Neural cell (in vitro differentiated cells): Measurements from ENCODE around the gene PON3. TPM values are rescaled to one million over a fixed set of nuclear protein-coding genes. Genes with fewer than 3 reads are reported as not detected.

Experiments used
- H2AFZ ChIP-seq: fragments of 200-600, 300-800 bp; sonication (generic), shearing (Covaris generic); 2 replicates; pipeline ENCODE4 v1.6.0; 2014; ENCODE audit warnings: low read depth, mild to moderate bottlenecking, antibody characterized with exemption, low read length, moderate library complexity
- H3F3A ChIP-seq: fragments of 200-600 bp; shearing (Covaris generic); 2 replicates; pipeline ENCODE4 v1.6.1; 2016; ENCODE audit warnings: mild to moderate bottlenecking, moderate library complexity, mixed read lengths, antibody characterized with exemption, low read length; ENCODE audit not compliant: insufficient read depth, poor library complexity, severe bottlenecking
- H3K27ac ChIP-seq: fragments of 200-600, 300-800 bp; sonication (generic), shearing (Covaris generic); 2 replicates; pipeline ENCODE4 v1.5.1; 2014; ENCODE audit warnings: mild to moderate bottlenecking, low read length, moderate library complexity
- H3K27me3 ChIP-seq: fragments of 300-800, 200-600 bp; sonication (generic), shearing (Covaris generic); 2 replicates; pipeline ENCODE4 v1.6.0; 2014; ENCODE audit warnings: mild to moderate bottlenecking, low read depth, low read length, moderate library complexity; ENCODE audit not compliant: insufficient read depth
- H3K36me3 ChIP-seq: fragments of 300-800, 200-600 bp; sonication (generic), shearing (Covaris generic); 2 replicates; pipeline ENCODE4 v1.5.1; 2014; ENCODE audit warnings: mild to moderate bottlenecking, antibody characterized with exemption, low read length, moderate library complexity; ENCODE audit not compliant: insufficient read depth
- H3K4me2 ChIP-seq: fragments of 300-800, 200-600 bp; sonication (generic), shearing (Covaris generic); 2 replicates; pipeline ENCODE4 v1.6.0; 2014; ENCODE audit warnings: mild to moderate bottlenecking, low read length
- H3K4me3 ChIP-seq: fragments of 300-800, 200-600 bp; sonication (generic), shearing (Covaris generic); 2 replicates; pipeline ENCODE4 v1.5.1; 2014; ENCODE audit warnings: mild to moderate bottlenecking, low read length, moderate library complexity
- H3K79me2 ChIP-seq: fragments of 200-600 bp; shearing (Covaris generic); replicated peaks from 2 replicates; pipeline ENCODE4 v1.6.0; 2014; ENCODE audit warnings: mild to moderate bottlenecking, low read length, moderate library complexity; ENCODE audit not compliant: insufficient read depth
- H3K9ac ChIP-seq: fragments of 300-800, 200-600 bp; sonication (generic), shearing (Covaris generic); 2 replicates; pipeline ENCODE4 v1.6.1; 2016; ENCODE audit warnings: mild to moderate bottlenecking, low read length, mixed read lengths
- H3K9me2 ChIP-seq: fragments of 200-600 bp; shearing (Covaris generic); 2 replicates; pipeline ENCODE4 v1.6.1; 2016; ENCODE audit warnings: mild to moderate bottlenecking, low read length, mixed read lengths; ENCODE audit not compliant: insufficient read depth
- H3K9me3 ChIP-seq: fragments of 200-600, 300-800 bp; sonication (generic), shearing (Covaris generic); 2 replicates; pipeline ENCODE4 v1.6.1; 2016; ENCODE audit warnings: mild to moderate bottlenecking, mixed run types, low read length, moderate library complexity, mixed read lengths
- H4K20me1 ChIP-seq: fragments of 200-600 bp; shearing (Covaris generic); 2 replicates; pipeline ENCODE4 v1.6.1; 2016; ENCODE audit warnings: mild to moderate bottlenecking, mixed run types; ENCODE audit not compliant: insufficient read depth
- EP300 ChIP-seq: fragments of 450-650 bp; conservative IDR thresholded peaks from 2 replicates; pipeline ENCODE4 v1.6.1; 2014; ENCODE audit warnings: antibody characterized with exemption, mild to moderate bottlenecking, moderate library complexity; ENCODE audit not compliant: poor library complexity, severe bottlenecking
- EZH2 ChIP-seq: fragments of 200-600, 300-800 bp; shearing (Covaris generic), sonication (generic); IDR thresholded peaks from 2 replicates; pipeline ENCODE4 v1.6.1; 2014; ENCODE audit warnings: antibody characterized with exemption, low read length, borderline replicate concordance, mild to moderate bottlenecking; ENCODE audit not compliant: insufficient read depth, poor library complexity, severe bottlenecking
- MXI1 ChIP-seq: fragments of 450-650 bp; conservative IDR thresholded peaks from 2 replicates; pipeline ENCODE4 v1.6.1; 2014; ENCODE audit warnings: antibody characterized with exemption, mild to moderate bottlenecking; ENCODE audit not compliant: poor library complexity, severe bottlenecking
- POLR2AphosphoS5 ChIP-seq: IDR thresholded peaks from 2 replicates; pipeline ENCODE4 v1.6.1; 2012
- RAD21 ChIP-seq: fragments of 450-650 bp; conservative IDR thresholded peaks from 2 replicates; pipeline ENCODE4 v1.6.1; 2014; ENCODE audit warnings: antibody characterized with exemption, mild to moderate bottlenecking, moderate library complexity
- SMC3 ChIP-seq: fragments of 450-650 bp; conservative IDR thresholded peaks from 2 replicates; pipeline ENCODE4 v1.6.1; 2014; ENCODE audit warnings: antibody characterized with exemption, mild to moderate bottlenecking, moderate library complexity; ENCODE audit not compliant: poor library complexity
- TAF1 ChIP-seq: IDR thresholded peaks from 2 replicates; pipeline ENCODE4 v1.6.1; 2012; ENCODE audit warnings: low read depth
- polyA plus RNA-seq: library from polyadenylated mRNA; depleted of rRNA; stranded (reverse); fragments of >200 nt; gene quantifications from 2 replicates; pipeline ENCODE4 v1.2.3, GENCODE V29; 2014
- TF ChIP-seq, protein P1 (sequence below): fragments of 450-650 bp; IDR thresholded peaks from 2 replicates; pipeline ENCODE4 v1.5.1; 2014; ENCODE audit warnings: antibody characterized with exemption, mild to moderate bottlenecking, moderate library complexity; ENCODE audit not compliant: poor library complexity, severe bottlenecking
- TF ChIP-seq, protein P2 (sequence below): IDR thresholded peaks from 2 replicates; pipeline ENCODE4 v1.6.1; 2012; ENCODE audit warnings: borderline replicate concordance

Gene PON3
- polyA plus RNA-seq, 1 donor from 2014 or later = not detected

DNA sequence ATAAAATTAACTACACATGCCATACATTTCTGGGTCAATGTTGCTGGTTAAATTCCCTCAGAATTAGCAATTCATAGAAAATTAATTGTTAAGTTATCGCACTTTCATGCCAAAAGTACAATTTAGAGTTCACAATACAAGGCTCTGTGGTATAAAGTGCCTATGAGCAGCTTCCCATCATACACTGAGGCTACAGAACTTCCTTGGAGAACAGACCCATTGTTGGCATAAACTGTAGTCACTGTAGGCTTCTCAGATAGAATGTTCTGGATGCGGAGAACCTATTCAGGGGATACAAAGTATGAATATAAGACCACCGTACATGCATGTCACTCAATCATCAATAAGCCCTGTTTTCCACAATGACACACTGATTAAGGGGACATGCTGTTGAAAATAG lies 9.0 kb upstream of the PON3 start:
- Histone ChIP-seq H3K4me2 (no peak overlapping the region), H3F3A (no peaks in the 10 kb centered on the region), H3K79me2 (no peaks in the 10 kb centered on the region), H3K9me3 (no peaks in the 10 kb centered on the region), H3K27ac (no peak overlapping the region), H3K9me2 (no peaks in the 10 kb centered on the region), H3K9ac (no peak overlapping the region), H2AFZ (no peak overlapping the region), H3K36me3 (no peaks in the 10 kb centered on the region), H3K27me3 (no peaks in the 10 kb centered on the region), H3K4me3 (no peak overlapping the region), H4K20me1 (no peaks in the 10 kb centered on the region)
- TF ChIP-seq, protein P1, sequence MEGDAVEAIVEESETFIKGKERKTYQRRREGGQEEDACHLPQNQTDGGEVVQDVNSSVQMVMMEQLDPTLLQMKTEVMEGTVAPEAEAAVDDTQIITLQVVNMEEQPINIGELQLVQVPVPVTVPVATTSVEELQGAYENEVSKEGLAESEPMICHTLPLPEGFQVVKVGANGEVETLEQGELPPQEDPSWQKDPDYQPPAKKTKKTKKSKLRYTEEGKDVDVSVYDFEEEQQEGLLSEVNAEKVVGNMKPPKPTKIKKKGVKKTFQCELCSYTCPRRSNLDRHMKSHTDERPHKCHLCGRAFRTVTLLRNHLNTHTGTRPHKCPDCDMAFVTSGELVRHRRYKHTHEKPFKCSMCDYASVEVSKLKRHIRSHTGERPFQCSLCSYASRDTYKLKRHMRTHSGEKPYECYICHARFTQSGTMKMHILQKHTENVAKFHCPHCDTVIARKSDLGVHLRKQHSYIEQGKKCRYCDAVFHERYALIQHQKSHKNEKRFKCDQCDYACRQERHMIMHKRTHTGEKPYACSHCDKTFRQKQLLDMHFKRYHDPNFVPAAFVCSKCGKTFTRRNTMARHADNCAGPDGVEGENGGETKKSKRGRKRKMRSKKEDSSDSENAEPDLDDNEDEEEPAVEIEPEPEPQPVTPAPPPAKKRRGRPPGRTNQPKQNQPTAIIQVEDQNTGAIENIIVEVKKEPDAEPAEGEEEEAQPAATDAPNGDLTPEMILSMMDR = no peak

GRCh38 chr7:95404316-95404865 lies 8.2 kb upstream of the PON3 start:
- no peaks in the 10 kb centered on the region for H3K27me3 ChIP-seq
- H3K9me3 ChIP-seq = no peaks in the 10 kb centered on the region
- no peaks in the 10 kb centered on the region for H4K20me1 ChIP-seq
- H3K9ac ChIP-seq = no peak overlapping the region
- no peak overlapping the region for H3K4me3 ChIP-seq
- no peaks in the 10 kb centered on the region for H3K9me2 ChIP-seq
- no peaks in the 10 kb centered on the region for H3K79me2 ChIP-seq
- no peak overlapping the region for H3K27ac ChIP-seq
- H2AFZ ChIP-seq = no peak overlapping the region
- no peaks in the 10 kb centered on the region for H3K36me3 ChIP-seq
- H3K4me2 ChIP-seq = no peak overlapping the region
- TF ChIP-seq MXI1 (no peak), TAF1 (no peak), RAD21 (no peak), POLR2AphosphoS5 (no peak), EP300 (no peak), SMC3 (no peak), EZH2 (no peak)
- TF ChIP-seq, protein P2, sequence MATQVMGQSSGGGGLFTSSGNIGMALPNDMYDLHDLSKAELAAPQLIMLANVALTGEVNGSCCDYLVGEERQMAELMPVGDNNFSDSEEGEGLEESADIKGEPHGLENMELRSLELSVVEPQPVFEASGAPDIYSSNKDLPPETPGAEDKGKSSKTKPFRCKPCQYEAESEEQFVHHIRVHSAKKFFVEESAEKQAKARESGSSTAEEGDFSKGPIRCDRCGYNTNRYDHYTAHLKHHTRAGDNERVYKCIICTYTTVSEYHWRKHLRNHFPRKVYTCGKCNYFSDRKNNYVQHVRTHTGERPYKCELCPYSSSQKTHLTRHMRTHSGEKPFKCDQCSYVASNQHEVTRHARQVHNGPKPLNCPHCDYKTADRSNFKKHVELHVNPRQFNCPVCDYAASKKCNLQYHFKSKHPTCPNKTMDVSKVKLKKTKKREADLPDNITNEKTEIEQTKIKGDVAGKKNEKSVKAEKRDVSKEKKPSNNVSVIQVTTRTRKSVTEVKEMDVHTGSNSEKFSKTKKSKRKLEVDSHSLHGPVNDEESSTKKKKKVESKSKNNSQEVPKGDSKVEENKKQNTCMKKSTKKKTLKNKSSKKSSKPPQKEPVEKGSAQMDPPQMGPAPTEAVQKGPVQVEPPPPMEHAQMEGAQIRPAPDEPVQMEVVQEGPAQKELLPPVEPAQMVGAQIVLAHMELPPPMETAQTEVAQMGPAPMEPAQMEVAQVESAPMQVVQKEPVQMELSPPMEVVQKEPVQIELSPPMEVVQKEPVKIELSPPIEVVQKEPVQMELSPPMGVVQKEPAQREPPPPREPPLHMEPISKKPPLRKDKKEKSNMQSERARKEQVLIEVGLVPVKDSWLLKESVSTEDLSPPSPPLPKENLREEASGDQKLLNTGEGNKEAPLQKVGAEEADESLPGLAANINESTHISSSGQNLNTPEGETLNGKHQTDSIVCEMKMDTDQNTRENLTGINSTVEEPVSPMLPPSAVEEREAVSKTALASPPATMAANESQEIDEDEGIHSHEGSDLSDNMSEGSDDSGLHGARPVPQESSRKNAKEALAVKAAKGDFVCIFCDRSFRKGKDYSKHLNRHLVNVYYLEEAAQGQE = no peak
- TF ChIP-seq, protein P1 = no peak
- no peaks in the 10 kb centered on the region for H3F3A ChIP-seq
